Gastroesophageal sphincter (tissue), 2 donors: Measurements from ENCODE around the gene PABPC3.

ENCODE experiments used
- EP300 ChIP-seq: sonication (generic); formaldehyde crosslinking; IDR thresholded peaks from one replicate; pipeline ENCODE4 v1.6.1; 2017; ENCODE audit warnings: antibody characterized with exemption, mild to moderate bottlenecking
- POLR2A ChIP-seq, 2 donors: fragments of 450-650 bp; IDR thresholded peaks; one replicate each; pipeline ENCODE4 v1.6.1; 2017; ENCODE audit warnings: antibody characterized with exemption in 2 of 2, mild to moderate bottlenecking in 2 of 2, moderate library complexity in 1 of 2
- POLR2AphosphoS5 ChIP-seq: sonication (generic); formaldehyde crosslinking; IDR thresholded peaks from one replicate; pipeline ENCODE4 v1.6.1; 2017; ENCODE audit warnings: antibody characterized with exemption

GRCh38 chr13:25088562-25089221 is 7.2 kb upstream of the PABPC3 start:
- TF ChIP-seq POLR2A (IDR thresholded peaks at IDR 0.05) (no peak), EP300 (no peak), POLR2AphosphoS5 (no peak)
